ENCODE measurements around the gene FGF22. TPM values are rescaled to one million over a fixed set of nuclear protein-coding genes. Genes with fewer than 3 reads are reported as not detected.
"Not testable (repeated sequence)": the region's sequence is repeated elsewhere in the genome, so short reads cannot be mapped to it uniquely, and the experiment has no call there.

Gene FGF22
- total RNA-seq, 1 donor from 2014 or later: 0.07 TPM

DNA sequence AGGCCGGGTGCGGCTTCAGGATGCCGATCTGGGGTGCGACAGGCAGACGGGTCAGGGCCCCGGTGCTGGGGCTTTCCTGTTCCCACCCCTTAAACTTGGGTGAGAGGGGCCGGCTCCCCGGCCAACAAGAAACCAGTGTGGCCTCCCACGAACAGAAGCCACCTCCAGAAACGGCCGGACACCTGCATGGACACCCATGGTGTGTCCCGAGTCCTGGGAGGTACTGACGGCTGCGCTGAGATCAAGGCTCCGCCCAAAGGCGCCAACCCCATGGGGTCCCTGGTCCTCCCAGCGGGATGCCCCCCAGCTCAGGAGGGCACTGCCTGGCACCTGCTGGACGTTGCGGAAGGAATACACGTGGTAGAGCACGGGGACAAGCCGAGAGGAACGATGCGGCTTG is 17.9 kb upstream of the FGF22 start:
- no peak for DNase-seq (ENCODE audit: low read depth, low spot score)

DNA sequence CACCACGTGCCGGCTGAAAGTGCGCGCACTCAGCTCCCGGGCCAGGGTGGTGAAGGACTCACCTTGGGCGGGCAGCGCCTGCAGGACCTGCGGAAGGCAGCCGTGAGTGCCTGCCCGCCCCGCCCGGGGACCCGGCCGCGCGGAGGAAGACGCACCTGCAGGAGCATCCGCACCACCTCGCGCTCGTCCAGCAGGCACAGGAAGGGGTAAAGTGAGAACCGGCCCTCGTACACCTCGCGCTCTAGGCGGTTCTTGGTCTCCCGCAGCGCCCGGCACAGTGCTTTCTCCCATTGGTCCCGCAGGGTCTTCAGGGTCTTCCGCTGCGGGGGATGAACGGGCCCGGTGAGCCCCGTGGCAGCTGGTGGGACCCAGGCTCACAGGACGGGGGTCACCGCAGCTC is 17.0 kb upstream of the FGF22 start:
- no peak for DNase-seq (ENCODE audit: low read depth, low spot score)

DNA sequence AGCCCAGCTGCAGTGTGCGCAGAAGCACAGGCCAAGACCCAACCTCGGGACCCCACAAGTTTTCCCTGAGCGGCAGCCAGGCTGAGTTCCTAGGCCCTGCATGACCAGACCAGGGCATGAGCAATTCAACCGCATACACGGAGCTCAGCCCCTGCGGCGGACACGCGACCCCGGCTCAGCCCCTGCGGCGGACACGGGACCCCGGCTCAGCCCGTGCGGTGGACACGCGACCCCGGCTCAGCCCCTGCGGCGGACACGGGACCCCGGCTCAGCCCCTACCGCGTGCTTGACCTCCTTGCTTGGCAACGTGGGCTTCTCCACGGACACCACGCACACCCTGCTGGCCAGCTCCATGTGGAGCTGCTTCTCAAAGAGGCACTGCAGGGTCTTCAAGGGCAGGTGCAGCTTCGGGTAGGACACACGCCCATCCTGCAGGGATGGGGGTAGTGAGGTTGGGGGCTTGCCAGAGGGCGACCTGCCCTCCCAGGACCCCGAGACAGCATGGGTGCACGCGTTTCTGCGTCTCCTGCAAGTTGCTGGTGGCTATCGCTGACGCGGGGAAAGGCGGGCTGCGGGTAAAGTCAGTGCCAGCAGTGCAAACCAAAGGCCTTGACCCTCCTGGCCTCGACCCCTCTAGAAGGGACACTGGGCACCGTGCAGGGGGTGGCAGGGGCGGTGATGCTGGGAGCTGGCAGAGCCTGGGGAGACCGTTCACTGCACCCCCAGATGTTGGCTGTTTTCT is 16.3 kb upstream of the FGF22 start:
- DNase-seq (ENCODE audit: low read depth, low spot score): no peak

DNA sequence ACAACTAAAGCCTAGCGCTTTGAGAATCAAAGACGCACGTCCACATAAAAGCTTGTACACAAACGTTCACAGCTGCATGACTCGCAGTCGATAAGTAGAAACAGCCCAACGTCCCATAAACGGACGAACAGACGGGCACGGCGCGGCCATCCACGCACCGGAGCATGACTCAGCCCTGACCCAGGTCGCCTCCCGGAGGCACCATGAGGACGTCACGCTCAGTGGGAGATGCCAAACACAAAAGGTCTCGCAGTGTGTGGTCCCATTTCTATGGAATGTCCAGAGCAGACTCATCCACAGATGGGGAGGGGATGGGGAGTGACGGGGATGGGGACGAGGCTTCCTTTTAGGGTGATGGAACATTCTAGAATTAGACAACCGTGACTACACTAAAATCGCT is 15.7 kb upstream of the FGF22 start:
- no peak for DNase-seq (ENCODE audit: low read depth, low spot score)

DNA sequence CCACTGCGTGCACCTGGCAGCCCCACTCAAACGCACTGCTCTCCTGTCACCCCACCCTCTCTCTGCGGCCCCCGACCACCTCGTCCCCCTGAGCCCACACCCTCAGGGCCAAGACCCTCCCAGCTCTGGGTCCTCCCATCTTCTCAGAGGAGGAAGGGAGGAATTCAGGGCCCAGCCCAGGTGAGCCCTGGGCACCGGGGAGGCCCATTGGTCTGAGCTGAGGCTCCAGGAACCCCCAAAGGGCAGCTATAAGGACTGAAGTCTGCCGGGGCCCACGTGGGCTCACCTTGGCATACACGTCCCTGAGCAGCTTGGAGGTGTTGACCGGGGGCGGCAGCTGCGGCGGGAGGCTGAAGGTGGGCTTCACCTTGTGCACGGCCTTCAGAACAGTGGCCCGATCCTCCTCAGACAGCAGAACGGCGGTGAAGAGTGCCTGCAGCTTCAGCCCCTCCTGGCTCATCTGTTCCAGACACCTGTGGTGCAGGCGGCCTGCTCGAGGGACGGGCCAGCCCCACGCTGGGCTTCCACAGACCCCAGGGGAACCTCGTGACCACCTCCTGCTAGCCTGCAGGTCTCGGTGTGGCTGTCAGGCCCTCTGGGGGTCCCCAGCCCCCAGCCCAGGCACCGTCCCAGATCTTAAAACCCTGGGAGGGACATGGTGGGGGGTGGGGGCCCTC is 15.1 kb upstream of the FGF22 start:
- no peak for DNase-seq (ENCODE audit: low read depth, low spot score)

DNA sequence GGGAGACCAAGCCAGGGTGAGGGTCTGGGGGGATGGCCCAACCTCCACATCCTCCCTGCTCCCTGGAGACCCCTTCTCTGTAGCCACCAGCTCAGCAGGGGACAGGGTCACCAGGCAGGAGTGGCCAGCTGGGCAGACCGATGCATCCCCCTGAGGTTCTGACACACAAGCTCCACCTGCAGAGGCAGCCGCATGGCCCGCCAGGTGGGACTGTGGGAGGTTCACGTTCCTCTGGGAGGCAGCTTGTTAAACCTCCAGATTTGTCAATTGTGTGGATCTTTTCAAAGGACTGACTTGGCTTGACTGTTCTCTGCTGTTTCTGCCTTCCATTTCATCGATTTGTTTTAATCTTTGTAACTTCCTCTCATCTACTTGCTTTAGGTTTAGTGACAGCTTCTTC is 14.4 kb upstream of the FGF22 start:
- DNase-seq (ENCODE audit: low read depth, low spot score): no peak

DNA sequence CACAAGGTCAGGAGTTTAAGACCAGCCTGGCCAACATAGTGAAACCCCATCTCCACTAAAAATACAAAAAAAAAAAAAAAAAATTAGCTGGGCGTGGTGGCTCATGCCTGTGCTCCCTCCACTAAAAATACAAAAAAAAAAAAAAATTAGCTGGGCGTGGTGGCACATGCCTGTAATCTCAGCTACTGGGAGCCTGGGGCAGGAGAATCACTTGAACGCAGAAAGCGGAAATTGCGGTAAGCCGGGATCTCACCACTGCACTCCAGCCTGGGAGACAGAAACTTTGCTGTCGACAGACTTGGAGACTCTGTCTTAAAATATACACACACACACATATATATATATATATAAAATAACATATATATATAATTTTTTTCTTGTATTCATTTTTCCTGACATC is 13.1 kb upstream of the FGF22 start:
- DNase-seq (ENCODE audit: low read depth, low spot score): not testable (repeated sequence)

DNA sequence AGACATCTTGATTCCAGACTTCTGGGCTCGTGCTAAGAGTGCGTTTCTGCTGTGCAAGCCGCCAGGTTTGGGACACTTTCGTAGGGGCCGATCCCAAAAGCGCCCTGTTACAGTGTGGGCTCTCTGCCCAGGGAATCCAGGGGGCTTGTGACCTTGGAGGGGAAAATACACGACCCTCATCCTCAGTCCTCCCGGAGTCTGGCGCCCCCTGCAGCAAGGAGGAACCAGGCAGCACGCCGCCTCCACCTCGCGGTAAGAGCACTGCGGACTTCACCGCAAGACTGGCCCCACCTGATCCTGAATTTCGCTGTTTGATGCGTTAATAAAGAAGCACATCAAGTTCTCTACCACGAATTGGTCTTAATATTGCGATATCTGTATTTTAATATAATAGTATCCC is 11.5 kb upstream of the FGF22 start:
- no peak for DNase-seq (ENCODE audit: low read depth, low spot score)

DNA sequence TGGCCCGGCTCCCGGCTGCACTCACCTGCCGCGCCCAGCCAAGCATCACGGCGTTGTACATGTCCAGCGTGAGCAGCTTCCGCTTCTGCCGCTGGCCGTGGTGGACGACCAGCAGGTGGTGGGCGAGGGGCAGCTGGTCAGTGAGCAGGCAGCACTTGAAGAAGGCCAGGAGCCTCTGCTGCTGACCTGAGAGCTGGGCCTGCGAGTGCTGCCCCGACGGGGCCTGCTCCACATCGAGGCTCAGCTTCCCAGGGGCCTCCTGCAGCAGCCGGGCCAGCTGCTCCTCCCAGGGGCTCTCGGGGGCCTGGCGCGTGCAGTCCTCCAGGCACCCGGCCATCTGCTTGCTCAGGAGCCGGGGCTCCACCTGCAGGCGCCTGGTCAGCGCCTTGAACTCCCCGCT is 10.2 kb upstream of the FGF22 start:
- DNase-seq (ENCODE audit: low read depth, low spot score): not testable (repeated sequence)

DNA sequence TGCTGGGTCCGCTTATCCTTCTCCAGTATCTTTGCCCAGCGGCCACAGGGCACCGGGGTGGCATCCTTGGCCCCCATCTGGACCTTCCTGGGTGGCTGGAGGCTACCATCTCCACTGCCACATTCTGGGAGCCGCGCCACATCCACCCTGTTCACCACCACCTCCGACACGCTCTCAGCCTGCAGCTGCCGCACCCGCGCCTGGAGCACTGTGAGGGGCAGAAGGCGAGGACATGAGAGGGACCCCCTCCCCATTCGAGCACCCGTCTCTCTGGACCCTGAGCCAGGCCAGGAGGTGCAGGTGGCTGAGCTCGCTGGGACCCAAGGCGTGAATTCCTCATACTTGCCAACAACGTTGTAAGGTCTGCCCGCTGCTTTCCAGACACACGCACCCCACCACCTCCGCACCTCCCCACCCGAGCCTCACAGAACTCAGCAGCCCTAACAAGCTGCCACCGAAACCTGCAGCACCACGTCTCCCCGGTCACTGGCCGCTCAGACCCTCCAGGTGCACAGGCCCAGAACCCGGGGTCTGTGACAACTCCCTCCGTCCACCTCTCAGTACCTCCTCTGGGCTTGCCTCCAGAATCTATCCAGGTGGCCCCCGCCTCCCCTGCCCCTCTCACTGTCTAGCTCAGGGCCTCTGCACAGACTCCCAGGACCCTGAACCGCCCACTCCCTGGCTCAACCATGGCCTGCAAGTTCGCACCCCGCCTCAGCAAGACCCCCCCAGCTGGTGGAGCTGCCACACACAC is 9.5 kb upstream of the FGF22 start:
- DNase-seq (ENCODE audit: low read depth, low spot score): no peak

DNA sequence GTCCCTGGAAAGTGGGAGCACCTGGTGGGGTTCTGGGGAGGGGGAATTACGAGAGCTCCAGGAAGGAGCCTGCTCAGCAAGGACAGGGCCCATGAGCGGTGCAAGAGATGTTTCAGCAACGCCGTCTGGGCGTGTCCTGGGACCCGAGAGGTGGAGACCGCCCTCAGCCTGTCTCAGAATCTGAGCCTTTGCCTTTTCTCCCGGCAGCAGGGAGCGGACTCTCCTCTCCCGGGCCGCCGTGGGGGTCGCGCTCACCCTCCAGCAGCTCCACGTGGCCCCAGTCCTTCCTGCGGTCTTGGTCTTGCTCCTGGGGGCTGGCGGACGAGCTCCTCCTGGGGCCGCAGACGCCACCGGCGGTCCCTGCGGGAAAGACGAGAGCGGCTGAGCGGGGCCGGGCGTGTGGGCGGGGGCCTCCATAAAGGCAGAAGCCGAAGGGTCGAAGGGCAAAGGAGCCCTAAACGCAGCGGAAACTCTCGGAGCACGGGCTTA is 7.1 kb upstream of the FGF22 start:
- DNase-seq (ENCODE audit: low read depth, low spot score): no peak

DNA sequence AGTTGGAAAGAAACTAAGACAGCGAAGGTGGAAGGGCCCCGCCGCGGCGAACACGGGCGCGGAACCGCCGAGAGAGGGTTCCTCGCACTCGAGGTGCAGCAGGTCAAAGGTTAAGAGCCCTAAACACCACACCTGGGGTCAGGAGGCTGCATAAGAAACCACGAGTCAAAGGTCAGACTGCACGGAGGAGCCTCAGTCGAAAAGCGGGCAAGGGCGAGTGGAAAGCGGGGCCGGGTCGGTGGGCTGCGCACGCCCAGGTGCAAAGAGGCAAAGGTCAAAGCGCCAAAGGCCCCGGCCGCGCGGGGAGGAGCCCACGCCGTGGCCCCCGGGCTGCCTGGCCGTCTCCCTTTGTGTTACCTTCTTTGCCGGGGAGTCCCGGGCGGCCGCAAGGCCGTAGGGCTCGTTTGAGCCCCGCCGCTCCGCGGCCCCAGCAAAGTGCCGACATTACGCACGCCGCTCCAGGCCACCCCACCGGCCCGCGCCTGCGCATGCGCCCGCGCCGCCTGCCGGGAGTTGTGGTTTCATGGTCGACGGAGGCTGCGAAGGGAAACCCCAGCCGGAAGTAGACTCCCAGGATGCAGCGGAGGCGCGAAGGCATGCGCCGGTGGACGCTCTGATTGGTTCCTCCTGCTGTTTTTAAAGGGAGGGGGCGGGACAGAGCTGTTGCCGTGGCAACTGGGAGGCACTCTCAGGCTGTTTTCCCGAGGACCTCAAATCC is 6.5 kb upstream of the FGF22 start, which contains the start of gene POLRMT:
Gene POLRMT, minus strand, starts transcription at position 470 of the 718 bp plus-strand sequence. Its CDS starts 25 bp downstream, at position 445.
- DNase-seq (ENCODE audit: low read depth, low spot score): peak; percentile 92

DNA sequence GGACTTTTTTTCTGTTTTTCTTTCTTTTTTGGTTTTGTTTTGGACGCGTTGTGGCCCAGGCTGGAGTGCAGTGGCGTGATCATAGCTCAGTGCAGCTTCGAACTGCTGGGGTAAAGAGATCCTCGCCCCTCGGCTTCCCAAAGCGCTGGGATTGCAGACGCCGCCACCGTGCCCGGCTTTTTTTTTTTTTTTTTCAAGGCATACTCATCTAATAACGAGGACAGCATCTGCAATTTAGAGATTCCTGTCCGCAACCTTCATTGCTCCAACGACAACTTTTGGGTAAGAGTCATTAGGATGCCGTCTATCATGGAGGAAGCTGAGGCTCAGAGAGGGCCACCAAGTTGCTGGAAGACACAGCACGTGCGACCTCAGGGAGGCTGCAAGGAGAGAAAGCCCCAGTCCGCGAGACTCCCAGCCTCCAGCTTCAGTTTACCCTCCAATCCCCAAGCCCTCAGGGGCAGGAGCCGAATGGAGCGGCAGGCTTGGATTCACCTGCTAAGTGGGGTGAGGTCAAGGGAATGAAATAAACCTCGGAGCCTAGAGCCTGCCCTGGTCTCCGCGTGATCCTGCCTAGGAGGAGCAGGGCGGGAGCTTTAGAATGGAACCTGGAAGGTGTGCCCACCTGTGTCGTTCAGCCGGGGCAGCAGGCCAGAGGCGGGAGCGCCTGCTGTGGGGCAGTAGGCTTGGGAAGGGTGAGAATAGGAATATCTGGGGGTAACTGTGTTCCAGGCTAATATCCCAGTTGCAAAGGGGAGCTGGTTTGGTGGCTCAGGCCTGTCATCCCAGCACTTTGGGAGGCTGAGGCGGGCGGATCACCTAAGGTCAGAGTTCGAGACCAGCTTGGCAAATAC is 5.7 kb upstream of the FGF22 start:
- DNase-seq (ENCODE audit: low read depth, low spot score): no peak

DNA sequence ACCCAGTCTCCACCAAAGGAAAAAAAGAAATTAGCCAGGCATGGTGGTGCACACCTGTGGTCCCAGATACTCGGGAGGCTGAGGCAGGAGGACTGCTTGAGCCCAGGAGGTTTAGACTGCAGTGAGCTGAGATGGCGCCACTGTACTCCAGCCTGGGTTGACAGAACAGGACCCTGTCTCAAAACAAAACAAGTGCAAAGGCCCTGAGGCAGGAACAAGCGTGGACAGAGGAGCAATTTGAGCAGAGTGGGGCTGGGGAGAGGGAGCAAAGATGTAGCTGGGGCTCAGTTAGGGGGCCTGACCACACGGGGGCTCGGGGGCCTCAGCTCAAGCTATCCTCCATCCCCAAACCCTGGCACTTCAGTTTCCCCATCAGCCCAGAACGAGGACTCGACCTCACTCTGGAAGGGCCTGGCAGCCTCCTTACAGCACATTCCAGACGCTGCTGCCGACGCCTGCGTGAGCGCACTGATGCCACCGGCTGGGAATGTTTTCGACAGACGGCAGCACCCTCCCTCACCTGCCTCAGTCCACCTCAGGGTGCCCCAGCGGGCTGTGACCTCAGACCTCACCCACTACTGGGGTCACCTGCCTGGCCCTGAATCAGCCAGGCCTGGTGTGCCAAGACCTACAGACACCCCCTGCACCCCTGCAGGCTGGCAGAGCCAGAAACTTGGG is 4.6 kb upstream of the FGF22 start:
- no peak for DNase-seq (ENCODE audit: low read depth, low spot score)

DNA sequence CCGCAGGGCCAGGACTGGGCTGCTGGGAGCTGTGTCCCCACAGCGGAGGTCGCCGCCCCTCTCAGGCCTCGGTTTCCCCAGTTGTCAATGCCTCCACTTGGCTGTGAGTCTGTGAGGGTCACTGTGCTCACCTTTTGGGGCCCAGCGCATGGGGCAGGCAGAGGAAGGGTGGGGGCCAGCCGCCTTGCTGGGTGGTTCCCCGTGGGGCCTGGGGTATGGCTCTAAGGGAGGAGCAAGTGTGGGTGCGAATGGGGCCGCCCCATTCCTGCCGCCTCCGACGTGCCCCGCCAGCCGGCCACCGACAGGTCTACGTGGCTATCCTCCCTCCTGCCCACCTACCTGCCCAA is 800 bp upstream of the FGF22 start:
- no peak for DNase-seq (ENCODE audit: low read depth, low spot score)

DNA sequence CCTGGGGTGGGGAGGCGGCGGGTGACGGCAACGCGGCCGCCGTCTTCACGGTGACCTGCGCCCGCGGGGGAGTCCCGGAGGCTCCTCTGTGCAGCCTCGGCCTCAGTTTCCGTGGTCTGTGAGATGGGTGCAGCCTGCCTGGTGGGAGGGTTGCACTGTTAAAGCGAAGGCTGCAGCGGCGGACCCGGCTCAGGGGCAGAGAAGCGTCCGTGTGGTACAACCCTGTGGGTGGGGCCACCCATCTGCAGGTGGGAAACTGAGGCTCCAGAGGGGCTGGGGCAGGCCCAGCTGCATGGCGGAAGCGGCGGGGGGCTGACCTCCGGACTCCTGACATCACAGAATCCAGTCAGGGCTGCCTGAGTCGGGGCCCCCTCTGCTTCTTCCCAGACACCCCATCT is 481 bp downstream of the FGF22 start:
- DNase-seq (ENCODE audit: low read depth, low spot score): no peak

DNA sequence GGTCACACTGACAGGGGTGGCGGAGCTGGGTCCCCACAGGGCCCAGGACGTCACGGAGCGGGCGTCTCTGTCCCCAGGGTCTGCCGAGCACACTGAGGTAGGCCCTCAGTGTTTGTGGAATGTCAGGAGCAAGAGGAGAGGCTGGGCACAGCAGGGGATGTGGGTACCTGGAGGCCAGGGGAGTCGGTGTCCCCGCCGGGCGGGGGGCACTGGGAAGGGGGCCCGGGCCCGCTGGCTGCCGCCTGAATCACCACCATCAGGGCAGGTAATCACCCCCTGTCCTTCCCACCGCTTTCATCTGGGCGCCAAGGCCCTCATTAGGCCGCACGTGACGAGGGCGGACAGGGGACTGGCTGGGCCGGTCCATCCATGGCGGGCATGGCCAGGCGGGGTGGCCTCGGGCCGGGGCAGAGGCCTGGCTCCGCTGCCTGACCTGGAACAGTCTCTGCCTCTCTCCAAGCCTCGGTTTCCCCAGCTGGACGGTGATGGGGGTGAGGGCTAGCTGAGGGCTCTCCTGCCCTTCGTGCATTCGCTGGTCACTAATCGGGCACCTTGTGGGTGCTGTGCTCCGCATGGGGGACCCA is 1.0 kb downstream of the FGF22 start:
- DNase-seq (ENCODE audit: low read depth, low spot score): no peak

DNA sequence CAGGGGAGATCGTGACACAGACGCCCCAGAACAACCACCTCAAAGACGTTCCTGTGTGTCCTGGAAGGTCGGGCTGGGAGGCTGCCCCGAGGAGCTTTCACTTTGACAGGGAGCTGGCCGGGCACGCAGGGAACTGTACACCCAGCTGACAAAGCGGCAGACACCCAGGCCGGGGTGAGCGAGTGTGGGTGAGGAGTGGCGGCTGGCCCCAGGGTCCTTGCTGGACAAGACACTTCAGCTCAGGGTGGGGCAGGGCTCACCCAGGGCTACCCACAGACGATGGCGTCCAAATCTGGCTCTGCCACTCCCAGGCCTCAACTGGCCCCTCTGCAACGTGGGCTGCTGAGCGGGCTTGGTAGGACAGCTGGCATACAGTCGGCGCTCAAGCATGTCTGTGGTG is 2.0 kb downstream of the FGF22 start:
- no peak for DNase-seq (ENCODE audit: low read depth, low spot score)

DNA sequence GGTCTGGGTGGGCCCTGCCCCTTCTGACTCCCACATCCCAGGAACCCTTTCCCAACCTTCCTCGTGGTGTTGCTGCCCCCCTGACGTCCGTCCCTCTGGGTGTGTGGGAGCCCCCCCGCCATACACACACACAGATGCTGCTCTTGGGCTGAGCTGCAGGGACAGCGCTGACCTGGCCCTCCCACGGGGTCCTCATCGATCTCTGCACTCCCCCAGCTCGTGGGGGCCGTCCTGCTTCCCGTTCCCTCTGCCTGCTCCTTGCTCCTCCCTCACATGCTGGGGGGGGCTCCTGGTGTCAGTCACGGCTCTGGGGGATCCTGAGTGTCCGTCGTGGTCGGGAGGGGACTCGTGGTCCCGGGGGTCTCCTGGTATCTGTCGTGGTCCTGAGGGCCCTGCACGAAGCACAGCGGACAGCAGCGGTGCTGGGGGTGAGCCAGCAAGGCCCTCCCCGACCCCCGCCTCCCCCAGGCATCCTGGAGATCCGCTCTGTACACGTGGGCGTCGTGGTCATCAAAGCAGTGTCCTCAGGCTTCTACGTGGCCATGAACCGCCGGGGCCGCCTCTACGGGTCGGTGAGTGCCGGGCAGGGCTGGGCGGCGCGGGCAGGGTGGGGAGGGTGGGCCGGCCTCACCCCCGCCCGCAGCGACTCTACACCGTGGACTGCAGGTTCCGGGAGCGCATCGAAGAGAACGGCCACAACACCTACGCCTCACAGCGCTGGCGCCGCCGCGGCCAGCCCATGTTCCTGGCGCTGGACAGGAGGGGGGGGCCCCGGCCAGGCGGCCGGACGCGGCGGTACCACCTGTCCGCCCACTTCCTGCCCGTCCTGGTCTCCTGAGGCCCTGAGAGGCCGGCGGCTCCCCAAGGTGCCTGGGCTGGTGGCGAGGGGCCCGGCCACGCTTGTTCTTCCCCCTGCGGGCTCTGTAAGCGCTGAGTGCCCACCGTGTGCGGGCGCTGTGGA is 3.4 kb downstream of the FGF22 start:
- no peak for DNase-seq (ENCODE audit: low read depth, low spot score)
